Measurements from ENCODE around the gene CDH1. TPM values are rescaled to one million over a fixed set of nuclear protein-coding genes. Genes with fewer than 3 reads are reported as not detected.
A peak's percentile ranks its signal among the peaks of the same experiment; 100 is the strongest.

Gene CDH1
- total RNA-seq, 2 donors from 2014 or later: 118 to 123 TPM

GRCh38 chr16:68798398-68798797 is 61.3 kb downstream of the CDH1 start:
- H3K27me3 Mint-ChIP-seq (ENCODE audit: insufficient read depth): no peaks in the 10 kb centered on the region
- H3K4me1 ChIP-seq (ENCODE audit: control insufficient read depth, insufficient read depth, low read length): no peaks in the 10 kb centered on the region
- WGBS, 2 experiments (ENCODE audit: insufficient coverage in 1 of 2, insufficient read length in 1 of 2): 90 to 96% methylated on average over 2 of the region's 2 CpGs
- no peak for DNase-seq
- H3K9ac ChIP-seq (ENCODE audit: extremely low read depth, low read length, poor library complexity, severe bottlenecking): no peak overlapping the region
- peaks cover 5% of the 10 kb centered on the region for H3K4me1 Mint-ChIP-seq
- H3K9me3 ChIP-seq (ENCODE audit: control insufficient read depth, low read length): no peaks in the 10 kb centered on the region
- no peak overlapping the region for H3K27ac Mint-ChIP-seq
- peaks cover 17% of the 10 kb centered on the region for H3K36me3 Mint-ChIP-seq (ENCODE audit: low read depth)
- TF ChIP-seq, protein P1, sequence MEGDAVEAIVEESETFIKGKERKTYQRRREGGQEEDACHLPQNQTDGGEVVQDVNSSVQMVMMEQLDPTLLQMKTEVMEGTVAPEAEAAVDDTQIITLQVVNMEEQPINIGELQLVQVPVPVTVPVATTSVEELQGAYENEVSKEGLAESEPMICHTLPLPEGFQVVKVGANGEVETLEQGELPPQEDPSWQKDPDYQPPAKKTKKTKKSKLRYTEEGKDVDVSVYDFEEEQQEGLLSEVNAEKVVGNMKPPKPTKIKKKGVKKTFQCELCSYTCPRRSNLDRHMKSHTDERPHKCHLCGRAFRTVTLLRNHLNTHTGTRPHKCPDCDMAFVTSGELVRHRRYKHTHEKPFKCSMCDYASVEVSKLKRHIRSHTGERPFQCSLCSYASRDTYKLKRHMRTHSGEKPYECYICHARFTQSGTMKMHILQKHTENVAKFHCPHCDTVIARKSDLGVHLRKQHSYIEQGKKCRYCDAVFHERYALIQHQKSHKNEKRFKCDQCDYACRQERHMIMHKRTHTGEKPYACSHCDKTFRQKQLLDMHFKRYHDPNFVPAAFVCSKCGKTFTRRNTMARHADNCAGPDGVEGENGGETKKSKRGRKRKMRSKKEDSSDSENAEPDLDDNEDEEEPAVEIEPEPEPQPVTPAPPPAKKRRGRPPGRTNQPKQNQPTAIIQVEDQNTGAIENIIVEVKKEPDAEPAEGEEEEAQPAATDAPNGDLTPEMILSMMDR (conservative IDR thresholded peaks at IDR 0.05): no peak
- no peaks in the 10 kb centered on the region for H3K9me3 Mint-ChIP-seq
- H3K36me3 ChIP-seq (ENCODE audit: control insufficient read depth, insufficient read depth, low read length): no peaks in the 10 kb centered on the region
- no peak overlapping the region for H3K4me3 Mint-ChIP-seq
- no peak overlapping the region for H3K4me3 ChIP-seq (ENCODE audit: low read length)
- H3K27ac ChIP-seq (ENCODE audit: low read depth, low read length): no peak overlapping the region
- H3K27me3 ChIP-seq (ENCODE audit: control insufficient read depth, insufficient read depth, low read length, poor library complexity, severe bottlenecking): no peaks in the 10 kb centered on the region

DNA sequence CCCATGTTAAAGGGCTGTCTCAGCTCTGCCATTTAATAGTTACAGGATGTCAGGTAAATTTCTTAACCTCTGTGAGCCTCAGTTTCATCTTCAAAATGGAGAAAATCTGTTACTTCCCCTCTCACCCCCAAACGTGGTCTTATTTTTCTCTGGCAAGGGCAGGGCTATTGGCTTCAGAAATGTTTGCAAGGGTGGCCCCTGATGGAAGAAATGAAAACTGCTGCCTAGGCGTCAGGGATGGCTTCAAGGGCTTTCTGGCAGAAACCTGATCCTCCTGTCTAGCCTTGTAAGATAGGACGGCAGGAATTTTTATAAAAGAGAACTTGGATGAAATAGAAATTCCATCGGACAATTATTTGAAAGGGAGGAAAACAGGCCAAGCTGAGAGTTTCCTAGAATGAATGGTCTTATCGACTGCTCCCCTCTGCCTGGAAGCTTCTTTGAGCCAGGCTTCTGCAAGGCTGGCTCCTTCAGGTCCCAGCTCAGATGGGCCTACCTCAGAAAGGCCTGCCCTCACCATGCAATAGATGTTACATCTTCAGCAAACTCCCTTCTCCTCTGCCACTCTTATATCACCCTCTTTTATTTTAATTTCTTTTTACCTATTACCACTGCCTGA is 63.3 kb downstream of the CDH1 start:
- 28 to 34% methylated on average over 5 of the region's 5 CpGs for WGBS, 2 experiments (ENCODE audit: insufficient coverage in 1 of 2, insufficient read length in 1 of 2)
- Mint-ChIP-seq H3K36me3 (ENCODE audit: low read depth) (peaks cover 25% of the 10 kb centered on the region), H3K9me3 (no peaks in the 10 kb centered on the region), H3K4me1 (peaks cover 5% of the 10 kb centered on the region), H3K27ac (peak overlapping the region; percentile 22), H3K27me3 (ENCODE audit: insufficient read depth) (no peaks in the 10 kb centered on the region), H3K4me3 (no peak overlapping the region)
- no peak overlapping the region for H3K4me3 ChIP-seq (ENCODE audit: low read length)
- no peaks in the 10 kb centered on the region for H3K36me3 ChIP-seq (ENCODE audit: control insufficient read depth, insufficient read depth, low read length)
- no peak overlapping the region for H3K9ac ChIP-seq (ENCODE audit: extremely low read depth, low read length, poor library complexity, severe bottlenecking)
- DNase-seq: peak; percentile 93
- no peak overlapping the region for H3K27ac ChIP-seq (ENCODE audit: low read depth, low read length)
- no peaks in the 10 kb centered on the region for H3K27me3 ChIP-seq (ENCODE audit: control insufficient read depth, insufficient read depth, low read length, poor library complexity, severe bottlenecking)
- H3K4me1 ChIP-seq (ENCODE audit: control insufficient read depth, insufficient read depth, low read length): no peaks in the 10 kb centered on the region
- TF ChIP-seq, protein P1 (conservative IDR thresholded peaks at IDR 0.05): peak; percentile 88
- no peaks in the 10 kb centered on the region for H3K9me3 ChIP-seq (ENCODE audit: control insufficient read depth, low read length)

- Histone ChIP-seq H3K9ac (ENCODE audit: extremely low read depth, low read length, poor library complexity, severe bottlenecking) (no peak overlapping the region), H3K27me3 (ENCODE audit: control insufficient read depth, insufficient read depth, low read length, poor library complexity, severe bottlenecking) (no peaks in the 10 kb centered on the region), H3K4me3 (ENCODE audit: low read length) (no peak overlapping the region), H3K27ac (ENCODE audit: low read depth, low read length) (no peak overlapping the region), H3K36me3 (ENCODE audit: control insufficient read depth, insufficient read depth, low read length) (no peaks in the 10 kb centered on the region), H3K4me1 (ENCODE audit: control insufficient read depth, insufficient read depth, low read length) (no peaks in the 10 kb centered on the region), H3K9me3 (ENCODE audit: control insufficient read depth, low read length) (no peaks in the 10 kb centered on the region)
- TF ChIP-seq, protein P1 (conservative IDR thresholded peaks at IDR 0.05): no peak
- Mint-ChIP-seq H3K4me1 (peaks cover 5% of the 10 kb centered on the region), H3K9me3 (no peaks in the 10 kb centered on the region), H3K4me3 (no peak overlapping the region), H3K27ac (peak overlapping the region; percentile 7), H3K27me3 (ENCODE audit: insufficient read depth) (no peaks in the 10 kb centered on the region), H3K36me3 (ENCODE audit: low read depth) (peaks cover 25% of the 10 kb centered on the region)
- no peak for DNase-seq
- 93 to 94% methylated on average over 5 to 7 of the region's 7 CpGs for WGBS, 2 experiments (ENCODE audit: insufficient coverage in 1 of 2, insufficient read length in 1 of 2)
Observed at GRCh38 chr16:68802190-68802589, 65.1 kb downstream of the CDH1 start.

Data from endodermal cell (in vitro differentiated cells).